ES-I3 (cell line): Measurements from ENCODE around the gene BAIAP3.
"Not testable (repeated sequence)": the region's sequence is repeated elsewhere in the genome, so short reads cannot be mapped to it uniquely, and the experiment has no call there.

Source experiments
- H3K36me3 ChIP-seq: 2 replicates; pipeline ENCODE4 v1.6.1; 2013; ENCODE audit warnings: mild to moderate bottlenecking, low read length, control low read depth, moderate library complexity; ENCODE audit not compliant: insufficient read depth
- H3K4me1 ChIP-seq: 2 replicates; pipeline ENCODE4 v1.6.1; 2013; ENCODE audit warnings: mild to moderate bottlenecking, control low read depth, low read length; ENCODE audit not compliant: insufficient read depth
- H3K9ac ChIP-seq: 2 replicates; pipeline ENCODE4 v1.6.1; 2013; ENCODE audit warnings: low read depth, mild to moderate bottlenecking, low read length, moderate library complexity
- H3K9me3 ChIP-seq: 2 replicates; pipeline ENCODE4 v1.6.1; 2013; ENCODE audit warnings: mild to moderate bottlenecking, low read length, moderate library complexity; ENCODE audit not compliant: control insufficient read depth, insufficient read depth

BAIAP3 gene

GRCh38 chr16:1317479-1318267 lies 15.8 kb upstream of the BAIAP3 start:
- Histone ChIP-seq H3K4me1 (no peaks in the 10 kb centered on the region), H3K9ac (no peak overlapping the region), H3K9me3 (no peaks in the 10 kb centered on the region), H3K36me3 (peaks cover 49% of the 10 kb centered on the region)

- Histone ChIP-seq H3K9me3 (no peaks in the 10 kb centered on the region), H3K4me1 (no peaks in the 10 kb centered on the region), H3K9ac (no peak overlapping the region), H3K36me3 (peaks cover 49% of the 10 kb centered on the region)
Measured at GRCh38 chr16:1318268-1318545, 15.2 kb upstream of the BAIAP3 start.

- Histone ChIP-seq H3K4me1 (no peaks in the 10 kb centered on the region), H3K36me3 (peaks cover 47% of the 10 kb centered on the region), H3K9me3 (no peaks in the 10 kb centered on the region), H3K9ac (no peak overlapping the region)
Measured at GRCh38 chr16:1319041-1319440, 14.4 kb upstream of the BAIAP3 start.

- H3K4me1 ChIP-seq, result no peaks in the 10 kb centered on the region
- no peak overlapping the region for H3K9ac ChIP-seq
- no peaks in the 10 kb centered on the region for H3K9me3 ChIP-seq
- peaks cover 44% of the 10 kb centered on the region for H3K36me3 ChIP-seq
Measured at GRCh38 chr16:1320097-1320496, 13.3 kb upstream of the BAIAP3 start.

GRCh38 chr16:1320658-1321240 lies 12.7 kb upstream of the BAIAP3 start:
- Histone ChIP-seq H3K9me3 (no peaks in the 10 kb centered on the region), H3K4me1 (no peaks in the 10 kb centered on the region), H3K36me3 (peaks cover 41% of the 10 kb centered on the region), H3K9ac (no peak overlapping the region)

GRCh38 chr16:1322407-1322806 lies 11.0 kb upstream of the BAIAP3 start:
- Histone ChIP-seq H3K4me1 (no peaks in the 10 kb centered on the region), H3K9me3 (no peaks in the 10 kb centered on the region), H3K9ac (no peak overlapping the region), H3K36me3 (peaks cover 28% of the 10 kb centered on the region)

- no peaks in the 10 kb centered on the region for H3K9me3 ChIP-seq
- H3K36me3 ChIP-seq, result peaks cover 21% of the 10 kb centered on the region
- H3K4me1 ChIP-seq, result no peaks in the 10 kb centered on the region
- no peak overlapping the region for H3K9ac ChIP-seq
Measured at GRCh38 chr16:1323296-1324239, 9.9 kb upstream of the BAIAP3 start.

GRCh38 chr16:1324286-1324826 lies 9.1 kb upstream of the BAIAP3 start:
- Histone ChIP-seq H3K9me3 (no peaks in the 10 kb centered on the region), H3K36me3 (peaks cover 13% of the 10 kb centered on the region), H3K9ac (no peak overlapping the region), H3K4me1 (no peaks in the 10 kb centered on the region)

- peaks cover 4% of the 10 kb centered on the region for H3K36me3 ChIP-seq
- no peaks in the 10 kb centered on the region for H3K4me1 ChIP-seq
- H3K9me3 ChIP-seq, result no peaks in the 10 kb centered on the region
- no peak overlapping the region for H3K9ac ChIP-seq
Measured at GRCh38 chr16:1325261-1325660, 8.2 kb upstream of the BAIAP3 start.

GRCh38 chr16:1325673-1326371 lies 7.6 kb upstream of the BAIAP3 start:
- no peaks in the 10 kb centered on the region for H3K36me3 ChIP-seq
- no peaks in the 10 kb centered on the region for H3K4me1 ChIP-seq
- no peak overlapping the region for H3K9ac ChIP-seq
- H3K9me3 ChIP-seq, result no peaks in the 10 kb centered on the region

GRCh38 chr16:1326391-1326790 lies 7.1 kb upstream of the BAIAP3 start:
- Histone ChIP-seq H3K36me3 (no peaks in the 10 kb centered on the region), H3K4me1 (no peaks in the 10 kb centered on the region), H3K9me3 (no peaks in the 10 kb centered on the region), H3K9ac (no peak overlapping the region)

- H3K4me1 ChIP-seq, result no peaks in the 10 kb centered on the region; the same call in 1 of the 2 replicates
- no peaks in the 10 kb centered on the region for H3K36me3 ChIP-seq
- no peak overlapping the region for H3K9ac ChIP-seq
- H3K9me3 ChIP-seq, result no peaks in the 10 kb centered on the region
Measured at GRCh38 chr16:1326946-1327618, 6.4 kb upstream of the BAIAP3 start.

- Histone ChIP-seq H3K4me1 (no peaks in the 10 kb centered on the region; the same call in 1 of the 2 replicates), H3K9ac (no peak overlapping the region), H3K9me3 (no peaks in the 10 kb centered on the region), H3K36me3 (no peaks in the 10 kb centered on the region)
Measured at GRCh38 chr16:1327619-1327947, 5.9 kb upstream of the BAIAP3 start.

GRCh38 chr16:1328136-1328535 lies 5.3 kb upstream of the BAIAP3 start:
- H3K9me3 ChIP-seq, H3K9ac ChIP-seq, H3K4me1 ChIP-seq, H3K36me3 ChIP-seq: not testable (repeated sequence)
